Osteocyte (in vitro differentiated cells): ENCODE data around the gene CTSO. TPM values are rescaled to one million over a fixed set of nuclear protein-coding genes. Genes with fewer than 3 reads are reported as not detected.

ENCODE experiments used
- DNase-seq: peaks from one replicate; pipeline ENCODE4 v3.0.0; 2021; ENCODE audit warnings: mixed read lengths; ENCODE audit not compliant: unreplicated experiment; ENCODE audit errors: extremely low spot score
- H3K27ac Mint-ChIP-seq: one replicate; pipeline ENCODE4 v1.8.0; 2021; ENCODE audit warnings: mild to moderate bottlenecking, mixed read lengths; ENCODE audit not compliant: unreplicated experiment
- H3K27me3 Mint-ChIP-seq: one replicate; pipeline ENCODE4 v1.8.0; 2021; ENCODE audit warnings: mixed read lengths; ENCODE audit not compliant: unreplicated experiment
- H3K36me3 Mint-ChIP-seq: one replicate; pipeline ENCODE4 v1.8.0; 2021; ENCODE audit warnings: mixed read lengths; ENCODE audit not compliant: unreplicated experiment
- H3K4me1 Mint-ChIP-seq: one replicate; pipeline ENCODE4 v1.8.0; 2021; ENCODE audit warnings: mixed read lengths; ENCODE audit not compliant: unreplicated experiment
- H3K4me3 Mint-ChIP-seq: one replicate; pipeline ENCODE4 v1.8.0; 2021; ENCODE audit warnings: mild to moderate bottlenecking, moderate library complexity, mixed read lengths; ENCODE audit not compliant: unreplicated experiment
- H3K9me3 Mint-ChIP-seq: one replicate; pipeline ENCODE4 v1.8.0; 2021; ENCODE audit warnings: mixed read lengths; ENCODE audit not compliant: unreplicated experiment
- CTCF ChIP-seq: fragments of 200-600 bp; sonication (generic); IDR thresholded peaks from 2 replicates; pipeline ENCODE4 v1.5.0; 2021; ENCODE audit warnings: antibody characterized with exemption, mild to moderate bottlenecking, moderate library complexity
- total RNA-seq: library from RNA; stranded (reverse); gene quantifications from 2 replicates; pipeline ENCODE4 v1.2.1, GENCODE V29; 2021

Gene CTSO
- total RNA-seq, 1 donor from 2014 or later: 10.0 TPM

GRCh38 chr4:155948541-155948940 is 5.1 kb downstream of the CTSO start:
- Mint-ChIP-seq H3K4me1 (peaks cover 6% of the 10 kb centered on the region), H3K4me3 (no peak overlapping the region), H3K9me3 (no peaks in the 10 kb centered on the region), H3K27ac (no peak overlapping the region), H3K27me3 (no peaks in the 10 kb centered on the region), H3K36me3 (no peaks in the 10 kb centered on the region)
- no peak for DNase-seq
- TF ChIP-seq CTCF: no peak

GRCh38 chr4:155946486-155946885 is 7.2 kb downstream of the CTSO start:
- Mint-ChIP-seq H3K27me3 (no peaks in the 10 kb centered on the region), H3K4me1 (peaks cover 2% of the 10 kb centered on the region), H3K27ac (no peak overlapping the region), H3K4me3 (no peak overlapping the region), H3K36me3 (no peaks in the 10 kb centered on the region), H3K9me3 (no peaks in the 10 kb centered on the region)
- no peak for DNase-seq
- TF ChIP-seq CTCF: no peak

- no peak for DNase-seq
- no peaks in the 10 kb centered on the region for H3K9me3 Mint-ChIP-seq
- H3K4me3 Mint-ChIP-seq: no peak overlapping the region
- H3K27ac Mint-ChIP-seq: no peak overlapping the region
- no peaks in the 10 kb centered on the region for H3K36me3 Mint-ChIP-seq
- peaks cover 2% of the 10 kb centered on the region for H3K4me1 Mint-ChIP-seq
- no peak for TF ChIP-seq CTCF
- H3K27me3 Mint-ChIP-seq: no peaks in the 10 kb centered on the region
These were observed 9.2 kb downstream of the CTSO start for GRCh38 chr4:155944516-155944915.

GRCh38 chr4:155943605-155944291 is 9.9 kb downstream of the CTSO start:
- DNase-seq: no peak
- Mint-ChIP-seq H3K9me3 (no peaks in the 10 kb centered on the region), H3K27me3 (no peaks in the 10 kb centered on the region), H3K27ac (no peak overlapping the region), H3K36me3 (no peaks in the 10 kb centered on the region), H3K4me1 (peaks cover 2% of the 10 kb centered on the region), H3K4me3 (no peak overlapping the region)
- no peak for TF ChIP-seq CTCF

- H3K9me3 Mint-ChIP-seq: no peaks in the 10 kb centered on the region
- peaks cover 2% of the 10 kb centered on the region for H3K4me1 Mint-ChIP-seq
- DNase-seq: no peak
- no peak overlapping the region for H3K4me3 Mint-ChIP-seq
- H3K27ac Mint-ChIP-seq: no peak overlapping the region
- H3K36me3 Mint-ChIP-seq: no peaks in the 10 kb centered on the region
- TF ChIP-seq CTCF: no peak
- no peaks in the 10 kb centered on the region for H3K27me3 Mint-ChIP-seq
These were observed 11.8 kb downstream of the CTSO start for GRCh38 chr4:155941820-155942219.
